ENCODE data around the gene SASH1.

DNA sequence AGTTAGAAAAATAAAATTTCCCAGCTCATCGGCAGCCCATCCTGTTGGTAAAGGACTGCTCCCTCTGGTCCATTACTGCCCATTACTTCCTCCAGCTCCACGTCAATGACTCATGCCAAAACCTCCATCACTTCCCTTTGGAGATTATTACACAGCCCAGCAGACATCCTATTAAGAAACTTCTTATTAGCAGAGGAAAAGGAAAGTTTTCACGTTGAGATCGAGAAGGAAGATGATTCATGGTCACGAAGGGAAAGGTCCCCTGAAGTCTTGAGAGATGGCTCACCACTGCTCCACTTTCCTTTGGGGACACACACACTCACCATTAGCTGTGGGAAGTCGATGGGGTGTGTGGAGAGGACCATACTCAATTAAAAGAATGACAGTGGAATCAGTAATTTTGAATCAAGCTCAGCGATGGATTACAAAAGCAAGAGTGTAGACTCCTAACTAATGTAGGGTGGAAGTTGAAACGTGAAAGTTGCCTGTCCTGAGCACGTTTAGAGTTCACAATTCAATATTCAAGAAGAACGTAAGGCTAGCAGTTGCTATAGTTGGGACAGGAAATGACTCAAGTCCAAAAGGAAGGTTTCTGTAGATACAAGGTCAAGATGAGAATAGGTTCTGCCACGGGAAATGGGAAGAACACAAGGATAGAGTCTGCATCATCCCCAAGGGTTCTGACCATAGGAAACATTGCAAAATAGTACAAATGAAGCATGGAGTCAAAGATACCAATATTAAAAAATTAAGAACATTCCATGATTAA, 21.6 kb downstream of the SASH1 start:
- TF ChIP-seq, protein P1, sequence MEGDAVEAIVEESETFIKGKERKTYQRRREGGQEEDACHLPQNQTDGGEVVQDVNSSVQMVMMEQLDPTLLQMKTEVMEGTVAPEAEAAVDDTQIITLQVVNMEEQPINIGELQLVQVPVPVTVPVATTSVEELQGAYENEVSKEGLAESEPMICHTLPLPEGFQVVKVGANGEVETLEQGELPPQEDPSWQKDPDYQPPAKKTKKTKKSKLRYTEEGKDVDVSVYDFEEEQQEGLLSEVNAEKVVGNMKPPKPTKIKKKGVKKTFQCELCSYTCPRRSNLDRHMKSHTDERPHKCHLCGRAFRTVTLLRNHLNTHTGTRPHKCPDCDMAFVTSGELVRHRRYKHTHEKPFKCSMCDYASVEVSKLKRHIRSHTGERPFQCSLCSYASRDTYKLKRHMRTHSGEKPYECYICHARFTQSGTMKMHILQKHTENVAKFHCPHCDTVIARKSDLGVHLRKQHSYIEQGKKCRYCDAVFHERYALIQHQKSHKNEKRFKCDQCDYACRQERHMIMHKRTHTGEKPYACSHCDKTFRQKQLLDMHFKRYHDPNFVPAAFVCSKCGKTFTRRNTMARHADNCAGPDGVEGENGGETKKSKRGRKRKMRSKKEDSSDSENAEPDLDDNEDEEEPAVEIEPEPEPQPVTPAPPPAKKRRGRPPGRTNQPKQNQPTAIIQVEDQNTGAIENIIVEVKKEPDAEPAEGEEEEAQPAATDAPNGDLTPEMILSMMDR (IDR thresholded peaks at IDR 0.05): no peak
- TF ChIP-seq POLR2A (IDR thresholded peaks at IDR 0.05): no peak
